Gastrocnemius medialis (tissue), 4 donors: ENCODE results near the gene ANKDD1A.

Source experiments
- CTCF ChIP-seq, 5 experiments: fragments of 450-650 bp in 3 of 5; fragments of 200-600 bp in 2 of 5; sonication (generic) in 2 of 5; IDR thresholded peaks in 4 of 5; conservative IDR thresholded peaks in 1 of 5; 1 replicate in 4 of 5; 2 replicates in 1 of 5; pipeline ENCODE4 v1.5.1; 2016 to 2019; ENCODE audit warnings: antibody characterized with exemption in 5 of 5, mild to moderate bottlenecking in 3 of 5, moderate library complexity in 3 of 5
- POLR2A ChIP-seq, 2 donors: fragments of 450-650 bp; IDR thresholded peaks; one replicate each; pipeline ENCODE4 v1.6.1; 2017; ENCODE audit warnings: antibody characterized with exemption in 2 of 2, mild to moderate bottlenecking in 2 of 2, moderate library complexity in 2 of 2

GRCh38 chr15:64961013-64961412, 49.3 kb downstream of the ANKDD1A start:
- TF ChIP-seq POLR2A (IDR thresholded peaks at IDR 0.05), result no peak
- TF ChIP-seq CTCF (IDR thresholded peaks at IDR 0.05 in 4 of 5, conservative IDR thresholded peaks at IDR 0.05 in 1 of 5), result no peak
